Liver (tissue), 9 donors: ENCODE measurements around the gene TMCO4. TPM values are rescaled to one million over a fixed set of nuclear protein-coding genes. Genes with fewer than 3 reads are reported as not detected.

Experiments
- DNase-seq: peaks from one replicate; pipeline ENCODE4 v3.0.0-alpha.2; 2017; ENCODE audit warnings: low spot score
- H3K27ac ChIP-seq, 2 donors: one replicate each; pipeline ENCODE4 v1.7.0; 2013; ENCODE audit warnings: inconsistent platforms in 2 of 2, low read length in 2 of 2, control low read depth in 1 of 2, low read depth in 1 of 2, mild to moderate bottlenecking in 1 of 2
- H3K27me3 ChIP-seq, 4 donors: one replicate each; pipeline versions ENCODE4 v1.6.1 to v1.7.0; 2013; ENCODE audit warnings: low read length in 3 of 4, inconsistent platforms in 1 of 4, mild to moderate bottlenecking in 1 of 4, moderate library complexity in 1 of 4; ENCODE audit not compliant: control insufficient read depth in 4 of 4, insufficient read depth in 4 of 4
- H3K36me3 ChIP-seq, 4 donors: one replicate each; pipeline versions ENCODE4 v1.6.1 to v1.7.0; 2013; ENCODE audit warnings: low read length in 3 of 4, mild to moderate bottlenecking in 3 of 4, low read depth in 1 of 4, moderate library complexity in 1 of 4; ENCODE audit not compliant: control insufficient read depth in 4 of 4, insufficient read depth in 3 of 4
- H3K4me1 ChIP-seq, 4 donors: one replicate each; pipeline versions ENCODE4 v1.6.1 to v1.7.0; 2013; ENCODE audit warnings: low read length in 3 of 4, mild to moderate bottlenecking in 3 of 4, moderate library complexity in 1 of 4; ENCODE audit not compliant: control insufficient read depth in 4 of 4, insufficient read depth in 4 of 4
- H3K4me3 ChIP-seq, 3 donors: one replicate each; pipeline versions ENCODE4 v1.6.1 to v1.7.0; 2013; ENCODE audit warnings: low read length in 3 of 3, control low read depth in 1 of 3, low read depth in 1 of 3, mild to moderate bottlenecking in 1 of 3
- H3K9ac ChIP-seq, 2 donors: one replicate each; pipeline ENCODE4 v1.7.0; 2013; ENCODE audit warnings: low read length in 2 of 2, mild to moderate bottlenecking in 2 of 2, moderate library complexity in 2 of 2, control low read depth in 1 of 2, low read depth in 1 of 2
- H3K9me3 ChIP-seq, 4 donors: one replicate each; pipeline versions ENCODE4 v1.6.1 to v1.7.0; 2013; ENCODE audit warnings: low read length in 3 of 4; ENCODE audit not compliant: control insufficient read depth in 4 of 4
- EGR1 ChIP-seq, 2 donors: IDR thresholded peaks; 2 replicates each; pipeline ENCODE4 v1.6.1; 2016 to 2018; ENCODE audit warnings: antibody characterized with exemption in 2 of 2, low read depth in 2 of 2
- FOXA1 ChIP-seq: IDR thresholded peaks from 2 replicates; pipeline ENCODE4 v1.6.1; 2016; ENCODE audit warnings: antibody characterized with exemption
- FOXA2 ChIP-seq: IDR thresholded peaks from 2 replicates; pipeline ENCODE4 v1.6.1; 2016; ENCODE audit warnings: antibody characterized with exemption
- REST ChIP-seq: IDR thresholded peaks from 2 replicates; pipeline ENCODE4 v1.6.1; 2016; ENCODE audit warnings: antibody characterized with exemption, mild to moderate bottlenecking
- SP1 ChIP-seq: IDR thresholded peaks from 2 replicates; pipeline ENCODE4 v1.6.1; 2018; ENCODE audit warnings: antibody characterized with exemption, mild to moderate bottlenecking
- TAF1 ChIP-seq: conservative IDR thresholded peaks from 2 replicates; pipeline ENCODE4 v1.6.1; 2016; ENCODE audit warnings: antibody characterized with exemption, mild to moderate bottlenecking
- YY1 ChIP-seq: IDR thresholded peaks from 2 replicates; pipeline ENCODE4 v1.6.1; 2016; ENCODE audit warnings: antibody characterized with exemption, mild to moderate bottlenecking
- WGBS: extraction: QIAGEN DNeasy Blood & Tissue Kit; methylation state at CpG from one replicate; pipeline ENCODE4 v1.1.7; 2013; 5-methylcytosine and 5-hydroxymethylcytosine counted together
- polyA plus RNA-seq, 2 donors: library from polyadenylated mRNA; stranded (reverse) in 1 of 2; unstranded in 1 of 2; fragments of 200-250 nt in 1 of 2; fragments of >200 nt in 1 of 2; fragmentation: Nextera tagmentation in 1 of 2; extraction: Ambion mirVana in 1 of 2; gene quantifications; one replicate each; pipeline versions ENCODE4 v1.2.1 to v1.2.3, GENCODE V29; 2013 to 2015
- total RNA-seq, 2 donors: library from RNA; depleted of rRNA; stranded (reverse); fragments of >200 nt; gene quantifications; one replicate each; pipeline ENCODE4 v1.2.3, GENCODE V29; 2014
- TF ChIP-seq, protein P1 (sequence below): fragments of 150-350 bp; IDR thresholded peaks from 2 replicates; pipeline ENCODE4 v1.5.1; 2017; ENCODE audit warnings: improper control_type of control experiment, low read depth, low read length; ENCODE audit not compliant: missing input control
- donor health status: healthy.
- donor health status: healthy.
- donor health status: healthy.
- donor health status: healthy.
- donor health status: healthy.

Gene TMCO4
- total and polyA plus RNA-seq, 4 donors: 4.0 to 9.5 (median 6.0) TPM

- no peak for DNase-seq
- 90% methylated on average over 11 of the region's 11 CpGs for WGBS
- no peak overlapping the region for H3K9ac ChIP-seq
Observed at GRCh38 chr1:19780267-19780877, 19.3 kb downstream of the TMCO4 start.

DNA sequence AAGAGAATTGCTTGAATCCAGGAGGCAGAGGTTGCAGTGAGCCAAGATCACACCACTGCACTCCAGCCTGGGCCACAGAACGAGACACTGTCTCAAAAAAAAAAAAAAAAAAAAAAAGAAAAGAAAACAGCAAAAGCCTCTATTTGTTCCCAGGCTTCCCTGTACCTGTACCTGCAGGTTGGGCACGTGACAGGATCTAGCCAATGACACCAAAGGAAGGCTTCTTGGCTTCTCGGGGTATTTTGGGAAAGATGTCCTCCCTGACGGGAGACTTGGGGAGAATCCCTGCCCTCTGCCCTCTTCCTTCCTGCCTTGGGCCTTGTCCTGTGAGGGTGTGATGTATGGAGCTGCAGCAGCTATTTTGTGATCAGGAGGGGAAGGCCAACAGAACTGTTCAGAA lies 22.8 kb downstream of the TMCO4 start:
- WGBS: 97% methylated on average over 4 of the region's 4 CpGs
- no peak for DNase-seq
- TF ChIP-seq TAF1 (no peak), YY1 (no peak), REST (no peak), FOXA2 (no peak)
- TF ChIP-seq, protein P1, sequence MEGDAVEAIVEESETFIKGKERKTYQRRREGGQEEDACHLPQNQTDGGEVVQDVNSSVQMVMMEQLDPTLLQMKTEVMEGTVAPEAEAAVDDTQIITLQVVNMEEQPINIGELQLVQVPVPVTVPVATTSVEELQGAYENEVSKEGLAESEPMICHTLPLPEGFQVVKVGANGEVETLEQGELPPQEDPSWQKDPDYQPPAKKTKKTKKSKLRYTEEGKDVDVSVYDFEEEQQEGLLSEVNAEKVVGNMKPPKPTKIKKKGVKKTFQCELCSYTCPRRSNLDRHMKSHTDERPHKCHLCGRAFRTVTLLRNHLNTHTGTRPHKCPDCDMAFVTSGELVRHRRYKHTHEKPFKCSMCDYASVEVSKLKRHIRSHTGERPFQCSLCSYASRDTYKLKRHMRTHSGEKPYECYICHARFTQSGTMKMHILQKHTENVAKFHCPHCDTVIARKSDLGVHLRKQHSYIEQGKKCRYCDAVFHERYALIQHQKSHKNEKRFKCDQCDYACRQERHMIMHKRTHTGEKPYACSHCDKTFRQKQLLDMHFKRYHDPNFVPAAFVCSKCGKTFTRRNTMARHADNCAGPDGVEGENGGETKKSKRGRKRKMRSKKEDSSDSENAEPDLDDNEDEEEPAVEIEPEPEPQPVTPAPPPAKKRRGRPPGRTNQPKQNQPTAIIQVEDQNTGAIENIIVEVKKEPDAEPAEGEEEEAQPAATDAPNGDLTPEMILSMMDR: no peak
- H3K9ac ChIP-seq: no peak overlapping the region
- H3K36me3 ChIP-seq: peaks cover 4 to 30% (median 14%) of the 10 kb centered on the region in 4 donors
- no peaks in the 10 kb centered on the region for H3K9me3 ChIP-seq
- H3K27ac ChIP-seq: no peak overlapping the region
- no peaks in the 10 kb centered on the region for H3K27me3 ChIP-seq
- no peak overlapping the region for H3K4me3 ChIP-seq
- no peaks in the 10 kb centered on the region for H3K4me1 ChIP-seq

More at GRCh38 chr1:19780267-19780877, 19.3 kb downstream of the TMCO4 start:
- peaks cover 5 to 30% (median 17%) of the 10 kb centered on the region in 4 donors for H3K36me3 ChIP-seq
- no peak overlapping the region for H3K4me3 ChIP-seq
- TF ChIP-seq EGR1 (IDR thresholded peaks at IDR 0.05; ENCODE audit: low read depth in 2 of 2): no peak
- TF ChIP-seq REST: no peak
- TF ChIP-seq FOXA1: no peak
- TF ChIP-seq SP1: no peak
- TF ChIP-seq, protein P1: no peak
- H3K27ac ChIP-seq: no peak overlapping the region
- no peaks in the 10 kb centered on the region for H3K27me3 ChIP-seq
- no peaks in the 10 kb centered on the region for H3K4me1 ChIP-seq
- H3K9me3 ChIP-seq: no peaks in the 10 kb centered on the region
